ENCODE measurements around the gene TTC28. TPM values are rescaled to one million over a fixed set of nuclear protein-coding genes. Genes with fewer than 3 reads are reported as not detected.
A peak's percentile ranks its signal among the peaks of the same experiment; 100 is the strongest.

The TTC28 gene
- total RNA-seq, 1 donor from 2014 or later, result 16.4 TPM

DNA sequence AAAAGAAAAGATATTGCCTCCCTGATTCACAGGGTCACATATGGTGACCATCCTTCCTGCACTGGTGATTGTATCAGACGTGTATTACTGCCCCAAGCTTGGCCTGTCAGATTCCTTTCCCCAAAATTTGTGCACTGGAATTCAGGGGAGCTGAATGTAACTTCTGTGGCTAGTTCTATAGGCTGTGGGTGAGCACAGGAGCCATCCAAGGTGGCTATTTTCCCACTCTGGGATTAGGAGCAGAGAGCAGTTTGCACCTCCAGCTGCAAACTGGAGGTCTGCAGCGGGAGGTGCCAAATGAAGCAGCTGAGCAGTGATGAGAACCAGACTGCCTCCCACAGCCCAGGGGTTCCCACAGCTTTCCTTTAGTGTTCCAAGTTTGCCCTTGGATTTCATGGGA is 636.4 kb downstream of the TTC28 start:
- Histone ChIP-seq H3K27ac (replicated peaks) (no peak overlapping the region), H3K4me1 (peaks cover 40% of the 10 kb centered on the region), H3K36me3 (no peaks in the 10 kb centered on the region), H3K4me3 (no peak overlapping the region), H3K9me3 (replicated peaks) (peaks cover 8% of the 10 kb centered on the region), H3K27me3 (ENCODE audit: low read depth) (no peaks in the 10 kb centered on the region)
- intact Hi-C loops (cut with micrococcal nuclease), result no loop called here
- DNase-seq, result no peak
- TF ChIP-seq, protein P1, sequence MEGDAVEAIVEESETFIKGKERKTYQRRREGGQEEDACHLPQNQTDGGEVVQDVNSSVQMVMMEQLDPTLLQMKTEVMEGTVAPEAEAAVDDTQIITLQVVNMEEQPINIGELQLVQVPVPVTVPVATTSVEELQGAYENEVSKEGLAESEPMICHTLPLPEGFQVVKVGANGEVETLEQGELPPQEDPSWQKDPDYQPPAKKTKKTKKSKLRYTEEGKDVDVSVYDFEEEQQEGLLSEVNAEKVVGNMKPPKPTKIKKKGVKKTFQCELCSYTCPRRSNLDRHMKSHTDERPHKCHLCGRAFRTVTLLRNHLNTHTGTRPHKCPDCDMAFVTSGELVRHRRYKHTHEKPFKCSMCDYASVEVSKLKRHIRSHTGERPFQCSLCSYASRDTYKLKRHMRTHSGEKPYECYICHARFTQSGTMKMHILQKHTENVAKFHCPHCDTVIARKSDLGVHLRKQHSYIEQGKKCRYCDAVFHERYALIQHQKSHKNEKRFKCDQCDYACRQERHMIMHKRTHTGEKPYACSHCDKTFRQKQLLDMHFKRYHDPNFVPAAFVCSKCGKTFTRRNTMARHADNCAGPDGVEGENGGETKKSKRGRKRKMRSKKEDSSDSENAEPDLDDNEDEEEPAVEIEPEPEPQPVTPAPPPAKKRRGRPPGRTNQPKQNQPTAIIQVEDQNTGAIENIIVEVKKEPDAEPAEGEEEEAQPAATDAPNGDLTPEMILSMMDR (IDR thresholded peaks at IDR 0.05; ENCODE audit: borderline replicate concordance), result no peak

DNA sequence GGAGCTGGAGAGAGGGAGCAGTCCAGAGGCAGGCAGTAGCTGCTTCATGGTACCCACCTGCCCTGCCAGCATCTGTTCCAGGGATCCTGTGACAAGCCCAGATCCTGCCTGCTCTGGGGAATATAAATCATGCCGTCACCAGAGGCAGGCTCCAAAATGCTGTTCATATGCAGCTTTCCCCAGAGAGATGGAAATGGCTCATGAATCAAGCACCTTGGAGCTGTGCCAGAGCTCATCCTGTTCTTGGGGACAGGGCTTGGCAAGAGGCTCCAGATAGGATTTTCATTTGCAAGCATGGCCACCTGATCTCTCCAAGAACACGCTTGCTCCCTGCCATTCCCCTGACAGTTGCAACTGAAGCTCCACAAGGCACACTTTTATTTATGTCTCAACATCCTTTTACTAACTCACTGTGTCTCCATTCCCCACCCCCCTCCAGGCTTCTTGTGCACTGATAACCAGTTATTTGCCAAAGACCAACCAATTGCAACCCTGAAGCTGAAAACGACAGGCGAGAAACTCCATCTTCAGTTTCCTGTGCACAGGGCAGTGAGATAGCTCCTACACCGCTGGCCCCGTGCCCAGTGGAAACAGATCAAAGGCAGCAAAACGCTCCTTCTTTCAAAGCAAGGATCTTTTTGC is 644.8 kb downstream of the TTC28 start:
- Histone ChIP-seq H3K27me3 (ENCODE audit: low read depth) (no peaks in the 10 kb centered on the region), H3K27ac (replicated peaks) (peak overlapping the region; percentile 89), H3K4me1 (peaks cover 43% of the 10 kb centered on the region), H3K36me3 (no peaks in the 10 kb centered on the region), H3K4me3 (peak overlapping the region; percentile 13), H3K9me3 (replicated peaks) (no peaks in the 10 kb centered on the region)
- TF ChIP-seq, protein P1 (IDR thresholded peaks at IDR 0.05; ENCODE audit: borderline replicate concordance), result no peak
- DNase-seq, result peak; percentile 84
- intact Hi-C loops (cut with micrococcal nuclease), result no loop called here

DNA sequence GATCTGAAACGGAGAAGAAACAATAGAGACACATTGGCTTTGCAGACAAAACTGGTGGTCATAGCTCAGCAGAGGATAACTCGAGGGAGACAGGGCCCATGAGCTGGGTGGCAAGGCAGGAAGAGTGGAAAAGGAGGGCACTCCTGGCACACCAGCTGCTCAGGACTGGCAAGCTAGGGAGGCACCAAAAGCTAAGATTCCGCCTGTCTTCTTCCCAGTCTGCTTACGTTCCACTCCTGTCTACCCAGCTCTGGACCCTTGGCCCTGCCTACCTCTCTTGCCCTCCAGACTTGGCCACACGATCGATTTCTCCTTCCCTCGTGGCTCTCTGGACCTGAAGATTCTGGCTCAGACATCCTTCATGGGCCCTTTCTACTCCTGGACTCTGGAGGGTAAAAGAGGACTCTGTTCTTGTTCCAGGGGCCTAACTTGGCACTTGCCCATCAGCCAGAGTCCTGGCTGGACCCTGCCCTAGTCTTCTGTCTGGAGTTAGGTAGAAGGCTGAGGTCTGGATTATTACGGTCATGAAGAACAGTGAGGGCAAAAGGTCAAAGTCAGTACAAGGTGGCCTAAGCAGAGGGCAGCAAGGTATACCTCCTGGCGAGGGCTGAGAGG is 645.4 kb downstream of the TTC28 start:
- peaks cover 50% of the 10 kb centered on the region for H3K4me1 ChIP-seq

DNA sequence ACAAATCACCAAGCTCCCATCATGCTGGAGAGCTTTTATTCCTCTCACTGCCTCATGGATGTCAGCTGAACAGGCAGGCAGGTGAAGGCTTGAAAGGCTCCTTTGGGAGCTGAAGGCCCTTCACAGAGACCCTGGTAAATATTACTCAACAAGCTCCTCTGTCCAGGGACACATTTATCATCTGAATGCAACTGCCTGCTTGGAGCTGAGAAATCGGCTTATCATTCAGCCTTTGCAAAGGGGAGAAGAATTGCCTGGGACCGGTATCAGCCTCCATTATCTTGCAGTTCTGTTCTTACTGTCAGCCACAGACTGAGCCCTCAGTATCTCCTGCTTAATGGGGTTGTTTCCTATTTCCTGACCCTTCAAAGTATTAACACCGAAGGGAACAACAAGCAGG is 646.8 kb downstream of the TTC28 start:
- DNase-seq, result no peak
- Histone ChIP-seq H3K4me1 (peaks cover 63% of the 10 kb centered on the region), H3K27me3 (ENCODE audit: low read depth) (no peaks in the 10 kb centered on the region), H3K27ac (replicated peaks) (peak overlapping the region; percentile 39), H3K4me3 (no peak overlapping the region), H3K9me3 (replicated peaks) (no peaks in the 10 kb centered on the region), H3K36me3 (no peaks in the 10 kb centered on the region)
- TF ChIP-seq, protein P1 (IDR thresholded peaks at IDR 0.05; ENCODE audit: borderline replicate concordance), result no peak
- intact Hi-C loops (cut with micrococcal nuclease), result no loop called here

More for the DNA sequence above, 645.4 kb downstream of the TTC28 start:
- DNase-seq, result no peak
- Histone ChIP-seq H3K36me3 (no peaks in the 10 kb centered on the region), H3K27ac (replicated peaks) (peak overlapping the region; percentile 89), H3K27me3 (ENCODE audit: low read depth) (no peaks in the 10 kb centered on the region), H3K4me3 (no peak overlapping the region), H3K9me3 (replicated peaks) (no peaks in the 10 kb centered on the region)
- intact Hi-C loops (cut with micrococcal nuclease), result no loop called here
- TF ChIP-seq, protein P1 (IDR thresholded peaks at IDR 0.05; ENCODE audit: borderline replicate concordance), result no peak

DNA sequence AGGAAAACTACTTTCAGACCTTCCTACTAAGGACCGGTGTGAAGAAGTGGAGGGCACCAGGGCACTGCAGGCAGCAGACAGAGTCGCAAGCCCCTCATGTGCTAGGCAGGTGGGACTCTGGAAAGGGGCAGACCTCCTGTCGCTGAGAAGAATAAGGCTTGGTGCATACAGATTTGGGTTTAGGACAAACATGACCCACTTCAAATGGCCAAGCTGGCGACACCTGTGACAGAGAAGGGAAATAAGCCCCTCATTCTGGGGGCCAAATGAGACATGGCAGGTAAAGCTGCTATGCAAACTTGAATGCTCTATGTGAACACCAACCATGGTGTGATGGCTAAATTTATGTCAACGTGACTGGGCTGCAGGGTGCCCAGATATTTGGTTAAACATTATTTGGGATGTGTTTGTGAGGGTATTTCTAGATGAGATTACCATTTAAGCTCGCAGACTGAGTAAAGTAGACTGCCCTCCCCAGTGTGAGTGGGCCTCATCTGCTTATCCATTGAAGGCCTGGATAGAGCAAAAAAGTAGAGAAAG is 648.2 kb downstream of the TTC28 start:
- Histone ChIP-seq H3K27me3 (ENCODE audit: low read depth) (no peaks in the 10 kb centered on the region), H3K36me3 (no peaks in the 10 kb centered on the region), H3K9me3 (replicated peaks) (no peaks in the 10 kb centered on the region), H3K27ac (replicated peaks) (no peak overlapping the region), H3K4me1 (peaks cover 78% of the 10 kb centered on the region), H3K4me3 (no peak overlapping the region)
- intact Hi-C loops (cut with micrococcal nuclease), result no loop called here
- TF ChIP-seq, protein P1 (IDR thresholded peaks at IDR 0.05; ENCODE audit: borderline replicate concordance), result no peak
- no peak for DNase-seq

Data from left ventricle myocardium inferior (tissue), 1 donor.